ENCODE measurements around the gene UBE2F.

- TF ChIP-seq L3MBTL2 (conservative IDR thresholded peaks at IDR 0.05) (no peak), SUZ12 (IDR thresholded peaks at IDR 0.05) (no peak), TARDBP (IDR thresholded peaks at IDR 0.05) (no peak)
Observed at GRCh38 chr2:238021327-238021726, 54.5 kb downstream of the UBE2F start.
